Measurements from ENCODE around the gene COMMD10.

DNA sequence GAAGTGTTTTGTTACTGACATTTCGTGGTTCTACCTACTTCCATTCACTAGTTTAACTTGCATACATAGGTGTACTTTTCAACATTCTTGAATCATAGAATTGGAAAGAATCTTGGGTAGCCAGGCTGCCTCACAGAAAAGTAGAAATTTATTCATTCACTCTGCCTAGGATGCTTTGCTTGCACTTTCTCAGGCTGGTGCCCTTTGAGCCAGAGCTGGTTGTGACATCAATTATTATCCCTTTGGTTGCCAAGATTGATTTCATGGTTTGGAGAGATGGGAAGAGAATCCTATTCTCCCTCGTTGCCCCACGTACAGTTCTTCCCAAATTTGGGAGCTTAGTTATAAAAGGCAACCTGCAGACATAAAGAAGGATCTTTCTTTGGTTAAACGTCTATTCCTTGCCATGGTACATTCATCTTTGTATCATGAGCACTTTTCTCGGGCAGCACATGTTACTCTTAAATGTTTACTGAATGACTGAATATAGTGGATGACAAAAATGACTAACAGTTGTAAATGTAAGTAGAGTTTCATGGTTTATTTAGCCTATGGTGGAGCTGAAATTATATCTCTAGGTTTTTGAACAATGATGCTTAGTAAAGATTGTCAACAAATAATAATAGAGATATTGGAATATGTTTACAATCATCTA lies 195.5 kb downstream of the COMMD10 start:
- TF ChIP-seq, protein P1, sequence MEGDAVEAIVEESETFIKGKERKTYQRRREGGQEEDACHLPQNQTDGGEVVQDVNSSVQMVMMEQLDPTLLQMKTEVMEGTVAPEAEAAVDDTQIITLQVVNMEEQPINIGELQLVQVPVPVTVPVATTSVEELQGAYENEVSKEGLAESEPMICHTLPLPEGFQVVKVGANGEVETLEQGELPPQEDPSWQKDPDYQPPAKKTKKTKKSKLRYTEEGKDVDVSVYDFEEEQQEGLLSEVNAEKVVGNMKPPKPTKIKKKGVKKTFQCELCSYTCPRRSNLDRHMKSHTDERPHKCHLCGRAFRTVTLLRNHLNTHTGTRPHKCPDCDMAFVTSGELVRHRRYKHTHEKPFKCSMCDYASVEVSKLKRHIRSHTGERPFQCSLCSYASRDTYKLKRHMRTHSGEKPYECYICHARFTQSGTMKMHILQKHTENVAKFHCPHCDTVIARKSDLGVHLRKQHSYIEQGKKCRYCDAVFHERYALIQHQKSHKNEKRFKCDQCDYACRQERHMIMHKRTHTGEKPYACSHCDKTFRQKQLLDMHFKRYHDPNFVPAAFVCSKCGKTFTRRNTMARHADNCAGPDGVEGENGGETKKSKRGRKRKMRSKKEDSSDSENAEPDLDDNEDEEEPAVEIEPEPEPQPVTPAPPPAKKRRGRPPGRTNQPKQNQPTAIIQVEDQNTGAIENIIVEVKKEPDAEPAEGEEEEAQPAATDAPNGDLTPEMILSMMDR (IDR thresholded peaks at IDR 0.05; ENCODE audit: low read depth, low read length), result no peak
- no peak for TF ChIP-seq POLR2A (IDR thresholded peaks at IDR 0.05; ENCODE audit: extremely low read depth, insufficient read length)
